Sigmoid colon (tissue), 3 donors: ENCODE results near the gene SRSF4.

Experiments
- CTCF ChIP-seq, 4 experiments: fragments of 450-650 bp in 3 of 4; fragments of 200-600 bp in 1 of 4; IDR thresholded peaks; one replicate each; pipeline ENCODE4 v1.5.1; 2016 to 2019; ENCODE audit warnings: antibody characterized with exemption in 4 of 4, mild to moderate bottlenecking in 3 of 4, moderate library complexity in 2 of 4
- POLR2A ChIP-seq, 2 donors: fragments of 450-650 bp; IDR thresholded peaks; one replicate each; pipeline ENCODE4 v1.6.1; 2016; ENCODE audit warnings: antibody characterized with exemption in 2 of 2, mild to moderate bottlenecking in 2 of 2, moderate library complexity in 2 of 2

GRCh38 chr1:29113413-29114117, 68.1 kb downstream of the SRSF4 start:
- no peak for TF ChIP-seq CTCF (IDR thresholded peaks at IDR 0.05)
- TF ChIP-seq POLR2A (IDR thresholded peaks at IDR 0.05): no peak
